SK-N-MC (cell line): ENCODE data around the gene SLC25A42.

Experiments
- EZH2 ChIP-seq: fragments of 200-600 bp; sonication (generic); IDR thresholded peaks from one replicate; pipeline ENCODE4 v1.6.1; 2017; ENCODE audit warnings: antibody characterized with exemption
- FOXP2 ChIP-seq: optimal IDR thresholded peaks from 2 replicates; pipeline ENCODE3; 2011; ENCODE audit warnings: mild to moderate bottlenecking, moderate library complexity; ENCODE audit not compliant: insufficient read depth; ENCODE audit errors: extremely low read length, control extremely low read depth

DNA sequence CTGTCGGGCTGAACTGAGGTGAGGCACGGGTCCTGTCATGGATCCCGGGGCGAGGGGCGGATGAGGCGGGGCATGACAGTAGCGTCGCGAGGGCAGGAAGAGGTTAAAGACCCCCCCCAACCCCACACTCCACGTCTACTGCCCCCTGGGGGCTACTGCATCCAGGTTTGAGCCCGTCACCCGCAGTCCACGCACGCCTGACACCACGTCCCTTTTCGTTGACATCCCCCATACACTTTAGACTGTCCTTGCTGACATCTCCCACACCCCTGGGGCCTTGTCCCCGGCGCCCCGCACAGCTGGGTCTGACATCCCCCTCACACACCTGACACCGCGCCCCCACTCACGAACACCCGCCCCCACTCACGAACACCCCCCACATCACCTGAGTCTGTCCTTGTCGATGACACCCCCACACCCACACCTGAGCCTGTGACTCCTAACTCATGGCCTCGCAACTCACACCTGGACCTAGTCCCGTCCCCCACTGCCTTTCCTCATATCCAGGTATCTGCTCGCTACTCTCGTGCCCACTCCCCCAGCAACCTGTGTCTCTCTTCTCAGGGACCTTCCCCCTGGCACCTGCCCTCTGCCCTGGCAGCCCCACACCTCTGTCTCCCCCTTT, 416 bp downstream of the SLC25A42 start:
- TF ChIP-seq EZH2 (no peak), FOXP2 (no peak)
